Measurements from ENCODE around the gene LAMA5.

LAMA5 gene

DNA sequence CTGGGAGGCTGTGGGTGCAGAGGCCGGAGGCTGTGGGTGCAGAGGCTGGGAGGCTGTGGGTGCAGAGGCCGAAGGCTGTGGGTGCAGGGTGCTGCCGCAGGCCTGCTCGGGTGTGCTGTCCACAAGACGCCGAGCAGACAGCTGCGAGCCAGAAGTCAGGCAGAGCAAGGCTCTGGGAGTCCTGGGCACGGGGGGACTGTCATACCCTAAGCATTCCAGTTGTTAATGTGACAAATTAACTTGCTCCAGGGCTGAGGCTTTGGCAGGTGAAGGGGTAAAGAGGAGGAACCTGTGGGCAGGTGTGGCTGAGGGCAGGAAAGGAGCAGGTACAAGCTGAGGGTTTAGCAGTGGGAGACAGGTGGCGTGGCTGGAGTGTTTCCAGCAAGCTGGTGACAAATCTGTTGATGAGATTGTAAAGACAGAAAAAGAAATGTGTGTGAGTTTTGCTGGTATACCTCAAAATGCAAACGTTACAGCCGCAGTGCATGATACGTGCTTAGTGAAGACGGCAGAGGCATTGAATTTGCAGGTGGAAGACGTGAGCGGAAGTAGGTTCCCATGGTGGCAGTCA is 78.5 kb downstream of the LAMA5 start:
- Mint-ChIP-seq H3K4me3 (no peak overlapping the region), H3K27me3 (no peaks in the 10 kb centered on the region), H3K4me1 (peaks cover 22% of the 10 kb centered on the region), H3K36me3 (peaks cover 51% of the 10 kb centered on the region), H3K9me3 (no peaks in the 10 kb centered on the region), H3K27ac (no peak overlapping the region)
- no peak for ATAC-seq

DNA sequence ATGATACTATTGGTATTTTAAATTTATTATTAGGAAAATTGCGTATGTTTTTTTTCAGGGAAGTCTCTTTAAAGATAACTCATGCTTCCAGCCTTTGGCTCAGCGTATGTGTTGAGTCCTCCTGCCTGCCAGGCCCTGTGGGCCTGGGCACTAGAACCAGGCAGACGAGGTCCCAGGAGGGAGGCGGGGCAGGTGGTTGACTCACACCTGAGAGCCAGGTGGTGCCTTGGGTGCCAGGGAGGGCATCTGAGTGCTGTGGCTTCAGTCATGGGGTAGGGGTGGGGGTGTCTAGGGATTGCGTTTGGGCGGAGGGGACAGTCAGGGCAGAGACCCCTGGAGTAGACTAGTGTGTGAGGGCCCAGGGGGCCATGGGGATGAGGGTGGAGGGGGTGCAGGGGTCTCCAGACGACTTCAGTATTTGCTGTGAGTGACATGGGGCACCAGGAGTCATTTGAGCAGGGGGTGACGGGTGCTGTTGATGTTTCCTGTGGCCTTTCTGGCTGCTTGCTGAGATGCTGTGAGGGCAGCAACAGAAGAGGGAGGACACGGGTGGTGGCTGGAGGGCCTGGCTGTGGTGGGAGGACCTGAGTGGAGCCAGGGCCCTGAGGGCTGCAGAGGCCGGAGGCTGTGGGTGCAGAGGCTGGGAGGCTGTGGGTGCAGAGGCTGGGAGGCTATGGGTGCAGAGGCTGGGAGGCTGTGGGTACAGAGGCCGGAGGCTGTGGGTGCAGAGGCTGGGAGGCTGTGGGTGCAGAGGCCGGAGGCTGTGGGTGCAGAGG is 79.2 kb downstream of the LAMA5 start:
- H3K4me3 Mint-ChIP-seq = no peak overlapping the region
- peaks cover 18% of the 10 kb centered on the region for H3K4me1 Mint-ChIP-seq
- no peaks in the 10 kb centered on the region for H3K9me3 Mint-ChIP-seq
- no peak for ATAC-seq
- H3K27me3 Mint-ChIP-seq = no peaks in the 10 kb centered on the region
- H3K27ac Mint-ChIP-seq = no peak overlapping the region
- H3K36me3 Mint-ChIP-seq = peaks cover 56% of the 10 kb centered on the region

DNA sequence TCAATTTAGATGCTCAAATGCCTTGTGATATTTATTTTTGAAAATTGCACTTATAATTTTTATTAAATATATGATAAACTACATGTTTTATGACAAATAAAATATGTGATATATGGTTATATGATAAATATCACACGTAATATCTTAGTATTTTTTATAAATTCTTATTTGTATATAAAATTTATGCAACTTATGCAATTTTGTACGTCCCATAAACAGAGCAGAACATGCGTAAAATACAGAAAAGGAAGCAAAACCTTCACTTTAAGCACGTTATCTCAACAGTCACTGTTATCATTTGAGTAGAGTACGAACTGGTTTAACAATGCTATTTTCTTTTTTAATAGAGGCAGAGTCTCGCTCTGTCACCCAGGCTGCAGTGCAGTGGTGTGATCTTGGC is 80.0 kb downstream of the LAMA5 start:
- peaks cover 10% of the 10 kb centered on the region for H3K4me1 Mint-ChIP-seq
- peaks cover 54% of the 10 kb centered on the region for H3K36me3 Mint-ChIP-seq
- no peaks in the 10 kb centered on the region for H3K27me3 Mint-ChIP-seq
- no peaks in the 10 kb centered on the region for H3K9me3 Mint-ChIP-seq
- no peak for ATAC-seq
- no peak overlapping the region for H3K27ac Mint-ChIP-seq
- no peak overlapping the region for H3K4me3 Mint-ChIP-seq

DNA sequence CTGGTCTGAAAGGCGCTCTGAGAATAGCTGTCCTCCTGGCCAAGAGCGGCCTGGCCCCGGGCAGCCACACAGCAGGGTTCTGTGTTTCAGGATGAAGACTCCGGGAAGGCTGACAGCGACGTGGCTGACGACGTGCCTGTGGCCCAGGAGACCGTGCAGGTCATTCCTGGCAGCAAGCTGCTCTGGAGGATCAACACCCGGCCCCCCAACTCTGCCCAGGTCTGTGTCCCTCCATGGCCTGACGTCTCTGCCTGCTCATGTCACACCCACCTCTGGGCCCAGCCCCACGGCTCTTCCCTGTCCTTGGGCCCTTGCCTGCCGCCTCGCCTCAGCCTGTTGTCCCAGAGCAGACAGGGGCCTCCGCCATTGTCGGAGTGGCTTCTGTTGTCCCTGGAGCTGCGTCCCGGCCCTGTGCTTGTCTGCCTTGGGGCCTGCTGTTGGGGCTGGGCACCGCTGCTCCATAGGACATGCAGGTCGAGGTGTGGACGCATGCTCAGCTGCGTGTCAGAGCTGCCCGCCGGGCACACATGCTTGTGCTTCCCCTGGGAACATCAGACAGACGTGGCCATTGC is 80.5 kb downstream of the LAMA5 start:
- no peak overlapping the region for H3K4me3 Mint-ChIP-seq
- H3K4me1 Mint-ChIP-seq = peaks cover 4% of the 10 kb centered on the region
- peaks cover 53% of the 10 kb centered on the region for H3K36me3 Mint-ChIP-seq
- no peaks in the 10 kb centered on the region for H3K27me3 Mint-ChIP-seq
- no peak overlapping the region for H3K27ac Mint-ChIP-seq
- H3K9me3 Mint-ChIP-seq = no peaks in the 10 kb centered on the region
- no peak for ATAC-seq

DNA sequence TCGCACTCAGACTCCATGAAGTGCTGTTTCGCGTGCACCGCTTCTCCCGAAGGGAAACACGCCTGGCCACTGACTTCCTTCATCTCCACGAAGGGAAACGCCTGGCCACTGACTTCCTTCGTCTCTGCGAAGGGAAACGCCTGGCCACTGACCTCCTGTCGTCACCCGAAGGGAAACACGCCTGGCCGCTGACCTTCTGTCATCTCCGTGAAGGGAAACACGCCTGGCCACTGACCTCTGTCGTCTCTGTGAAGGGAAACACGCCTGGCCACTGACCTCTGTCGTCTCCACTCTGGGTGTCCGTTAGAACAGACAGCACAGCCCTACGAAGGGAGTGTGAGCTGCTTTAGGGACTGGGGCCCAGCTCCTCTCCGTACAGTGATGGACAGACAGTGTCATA is 81.4 kb downstream of the LAMA5 start:
- Mint-ChIP-seq H3K27ac (no peak overlapping the region), H3K4me1 (no peaks in the 10 kb centered on the region), H3K27me3 (no peaks in the 10 kb centered on the region), H3K9me3 (no peaks in the 10 kb centered on the region), H3K4me3 (no peak overlapping the region), H3K36me3 (peaks cover 53% of the 10 kb centered on the region)
- ATAC-seq = no peak

DNA sequence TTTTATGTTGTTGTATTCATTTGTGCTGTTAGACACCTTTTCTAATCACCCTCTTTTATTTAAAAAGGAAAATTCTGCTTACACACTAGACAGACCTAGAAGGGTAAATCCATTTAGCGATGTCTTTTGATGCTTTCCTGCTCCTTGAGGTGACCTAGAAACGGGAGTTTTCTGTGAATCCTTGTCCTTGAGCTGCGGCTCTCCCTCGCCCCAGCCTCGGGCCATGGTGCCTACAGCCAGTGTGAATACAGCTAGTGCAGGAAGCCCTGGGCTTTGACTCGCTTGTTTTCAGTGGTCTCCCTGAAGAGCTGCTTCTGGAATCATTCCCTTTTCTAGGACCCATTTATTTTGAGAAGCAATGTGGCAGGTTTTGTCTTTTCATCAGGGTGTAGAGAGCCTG is 82.0 kb downstream of the LAMA5 start:
- peaks cover 55% of the 10 kb centered on the region for H3K36me3 Mint-ChIP-seq
- no peaks in the 10 kb centered on the region for H3K9me3 Mint-ChIP-seq
- H3K27me3 Mint-ChIP-seq = no peaks in the 10 kb centered on the region
- no peak overlapping the region for H3K4me3 Mint-ChIP-seq
- no peak for ATAC-seq
- H3K4me1 Mint-ChIP-seq = no peaks in the 10 kb centered on the region
- H3K27ac Mint-ChIP-seq = no peak overlapping the region

DNA sequence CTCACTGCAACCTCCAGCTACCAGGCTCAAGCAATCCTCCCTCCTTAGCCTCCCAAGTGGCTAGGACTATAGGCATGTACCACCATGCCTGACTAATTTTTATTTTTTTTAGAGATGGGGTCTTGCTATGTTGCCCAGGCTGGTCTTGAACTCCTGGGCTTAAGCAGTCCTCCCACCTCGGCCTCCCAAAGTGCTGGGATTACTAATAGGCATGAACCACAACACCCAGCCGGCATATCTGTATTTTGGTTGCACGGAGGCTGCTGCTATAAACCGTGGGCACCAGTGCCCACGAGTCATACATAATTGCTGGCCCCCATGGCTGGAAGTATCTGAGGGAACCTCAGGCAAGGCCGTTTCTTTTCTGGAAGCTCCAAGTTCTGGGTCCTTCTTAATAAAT is 82.7 kb downstream of the LAMA5 start:
- ATAC-seq = no peak
- Mint-ChIP-seq H3K4me1 (no peaks in the 10 kb centered on the region), H3K9me3 (no peaks in the 10 kb centered on the region), H3K36me3 (peaks cover 62% of the 10 kb centered on the region), H3K4me3 (no peak overlapping the region), H3K27me3 (no peaks in the 10 kb centered on the region), H3K27ac (no peak overlapping the region)

DNA sequence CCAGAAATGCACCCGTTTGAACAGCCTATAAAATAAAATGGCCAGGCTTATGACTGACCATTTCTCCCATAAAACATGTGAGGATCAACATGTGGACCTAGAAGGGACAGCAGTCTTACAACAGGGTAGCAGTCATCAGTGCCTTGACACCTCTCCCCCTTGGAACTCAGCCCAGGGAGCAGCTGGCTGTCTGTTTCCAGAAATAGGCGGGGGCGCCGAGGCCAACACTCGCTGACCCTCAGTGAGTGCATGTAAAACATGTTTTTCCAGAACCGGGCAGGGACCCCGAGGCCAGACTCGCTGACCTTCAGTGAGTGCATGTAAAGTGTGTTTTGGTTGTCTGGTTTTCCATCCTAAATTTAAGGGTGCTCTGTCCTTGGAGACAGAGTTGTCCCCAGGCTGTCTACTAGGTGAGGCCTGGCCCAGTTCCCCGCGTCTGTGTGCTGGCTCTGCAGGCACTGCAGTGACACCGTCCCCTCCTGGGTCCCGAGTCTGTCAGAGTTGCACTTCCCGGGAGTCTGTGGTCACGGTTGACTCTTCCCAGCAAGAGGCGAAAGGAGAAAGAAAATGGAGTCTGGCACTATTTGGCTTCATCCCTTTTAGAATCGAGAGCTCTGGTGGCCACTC is 84.1 kb downstream of the LAMA5 start:
- no peak overlapping the region for H3K4me3 Mint-ChIP-seq
- H3K36me3 Mint-ChIP-seq = peaks cover 66% of the 10 kb centered on the region
- ATAC-seq = no peak
- H3K27me3 Mint-ChIP-seq = no peaks in the 10 kb centered on the region
- H3K4me1 Mint-ChIP-seq = no peaks in the 10 kb centered on the region
- no peak overlapping the region for H3K27ac Mint-ChIP-seq
- H3K9me3 Mint-ChIP-seq = no peaks in the 10 kb centered on the region

DNA sequence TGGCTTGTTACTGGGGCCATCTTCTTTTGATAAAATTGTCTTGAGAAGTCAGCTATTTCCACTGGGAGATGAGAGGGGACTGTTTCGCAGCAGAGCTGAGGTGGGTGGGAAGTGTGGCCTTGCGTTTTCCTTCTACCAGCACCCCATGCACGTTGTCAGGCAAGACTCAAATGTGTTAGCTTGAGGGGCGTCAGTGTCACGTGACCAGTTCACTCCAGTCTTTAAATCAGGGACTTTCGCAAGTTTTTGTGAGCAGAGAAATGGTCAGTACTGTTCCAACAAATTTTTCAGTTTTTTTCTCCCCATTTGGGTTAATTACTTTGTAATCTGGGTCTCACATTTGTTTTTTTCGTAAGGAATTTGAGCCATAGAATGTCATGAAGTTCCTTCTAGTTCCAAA is 85.0 kb downstream of the LAMA5 start:
- no peak overlapping the region for H3K4me3 Mint-ChIP-seq
- peaks cover 75% of the 10 kb centered on the region for H3K36me3 Mint-ChIP-seq
- ATAC-seq = no peak
- H3K27ac Mint-ChIP-seq = no peak overlapping the region
- H3K4me1 Mint-ChIP-seq = no peaks in the 10 kb centered on the region
- H3K27me3 Mint-ChIP-seq = no peaks in the 10 kb centered on the region
- no peaks in the 10 kb centered on the region for H3K9me3 Mint-ChIP-seq

DNA sequence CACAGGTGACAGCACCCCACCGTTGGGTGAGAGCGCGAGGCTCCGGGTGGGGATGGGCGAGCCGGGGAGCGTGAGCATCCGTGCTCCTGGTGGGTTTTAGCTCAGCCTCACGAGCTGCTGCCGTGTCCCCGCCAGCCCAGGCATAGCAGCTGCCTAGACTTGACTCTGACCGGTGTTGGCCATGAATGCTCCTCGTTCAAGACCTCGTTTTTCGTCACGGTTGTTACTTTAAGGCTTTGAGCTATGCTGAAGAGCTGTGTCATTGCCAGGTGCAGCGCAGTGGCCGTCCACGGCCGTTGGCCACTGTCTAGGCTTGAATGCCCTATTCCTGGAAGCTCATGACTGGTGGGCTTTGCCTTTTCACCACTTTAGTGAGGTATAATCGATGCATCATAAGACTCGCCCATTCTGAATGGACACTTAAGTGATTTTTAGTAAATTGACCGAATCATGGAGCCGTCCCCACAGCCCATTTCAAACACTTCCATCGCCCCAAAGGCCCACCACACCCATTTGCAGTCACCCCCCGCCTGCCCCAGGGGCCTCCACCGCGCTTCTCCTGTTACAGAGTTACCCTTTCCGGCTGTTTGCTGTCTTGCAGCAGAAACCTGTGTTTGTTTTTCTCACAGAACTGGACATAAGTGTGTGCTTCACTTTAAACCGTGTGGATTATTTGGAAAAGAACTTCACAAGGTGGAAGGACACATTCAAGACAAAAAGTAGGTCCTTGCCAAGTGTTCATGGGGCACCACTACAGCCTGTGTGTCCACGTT is 85.8 kb downstream of the LAMA5 start:
- H3K36me3 Mint-ChIP-seq = peaks cover 72% of the 10 kb centered on the region

DNA sequence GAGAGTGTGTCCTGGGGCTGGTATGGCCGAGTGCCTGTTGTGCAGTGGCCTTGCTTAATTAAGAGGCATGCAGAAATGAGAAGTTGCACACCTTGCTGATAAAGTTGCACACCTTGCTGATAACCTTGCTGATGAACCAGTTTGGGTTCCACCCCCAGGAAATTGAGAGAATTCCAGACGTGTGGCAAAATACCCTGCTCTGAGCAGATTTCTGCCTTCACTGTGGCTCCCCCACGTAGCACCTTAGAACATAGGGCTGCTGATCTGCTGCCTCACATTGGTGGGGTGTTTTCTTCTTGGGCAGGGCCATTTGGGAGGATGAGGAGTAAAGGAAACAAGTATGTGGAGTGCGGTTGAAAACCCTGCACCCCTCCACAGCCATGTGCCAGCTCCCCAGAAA is 86.8 kb downstream of the LAMA5 start:
- ATAC-seq = no peak
- Mint-ChIP-seq H3K27me3 (no peaks in the 10 kb centered on the region), H3K4me1 (peaks cover 4% of the 10 kb centered on the region), H3K36me3 (peaks cover 71% of the 10 kb centered on the region), H3K4me3 (no peak overlapping the region), H3K27ac (no peak overlapping the region), H3K9me3 (no peaks in the 10 kb centered on the region)

More for the DNA sequence above, 85.8 kb downstream of the LAMA5 start:
- H3K4me3 Mint-ChIP-seq = no peak overlapping the region
- no peak overlapping the region for H3K27ac Mint-ChIP-seq
- no peak for ATAC-seq
- no peaks in the 10 kb centered on the region for H3K27me3 Mint-ChIP-seq
- H3K4me1 Mint-ChIP-seq = no peaks in the 10 kb centered on the region
- no peaks in the 10 kb centered on the region for H3K9me3 Mint-ChIP-seq

DNA sequence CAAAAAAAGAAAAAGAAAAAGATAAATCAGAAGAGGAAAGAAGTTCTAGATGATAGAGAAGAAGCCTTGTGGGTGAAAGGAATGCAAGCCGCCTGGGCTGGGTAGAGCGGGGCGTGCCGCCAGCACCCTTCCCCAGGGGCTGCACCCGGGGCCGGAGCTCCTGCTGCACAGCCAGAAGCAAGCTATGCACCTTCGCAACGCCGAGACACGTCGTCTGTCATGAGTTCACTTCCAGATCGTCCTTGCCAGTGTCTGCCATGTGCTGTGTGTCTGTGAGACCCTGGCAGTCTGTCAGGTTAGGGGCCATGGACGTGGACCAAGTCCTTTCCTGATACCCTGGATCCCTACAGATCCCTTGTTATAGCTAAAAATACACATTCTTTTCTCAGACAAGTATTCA is 89.9 kb downstream of the LAMA5 start:
- no peak overlapping the region for H3K27ac Mint-ChIP-seq
- peaks cover 75% of the 10 kb centered on the region for H3K36me3 Mint-ChIP-seq
- no peaks in the 10 kb centered on the region for H3K27me3 Mint-ChIP-seq
- ATAC-seq = no peak
- H3K9me3 Mint-ChIP-seq = no peaks in the 10 kb centered on the region
- no peak overlapping the region for H3K4me3 Mint-ChIP-seq
- peaks cover 20% of the 10 kb centered on the region for H3K4me1 Mint-ChIP-seq

DNA sequence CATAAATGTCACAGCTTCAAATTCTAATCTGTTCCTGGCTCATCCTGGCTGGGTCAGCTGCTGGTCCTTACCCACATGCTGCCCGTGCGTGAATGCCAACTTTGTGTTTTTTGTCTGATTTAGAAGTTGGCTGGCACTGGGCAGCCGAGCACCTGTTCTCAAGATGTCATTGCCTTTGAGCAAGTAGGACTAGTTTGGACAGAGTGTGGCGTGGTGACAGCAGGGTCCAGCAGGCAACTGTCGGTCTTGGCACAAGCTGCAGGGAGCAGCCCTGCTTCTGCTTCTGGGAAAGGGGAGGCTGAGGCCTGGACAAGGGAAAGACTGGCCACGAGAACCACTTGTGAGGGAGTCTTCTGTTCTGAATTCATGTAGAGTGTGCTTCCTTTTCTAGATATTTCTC is 90.7 kb downstream of the LAMA5 start:
- no peaks in the 10 kb centered on the region for H3K27me3 Mint-ChIP-seq
- no peaks in the 10 kb centered on the region for H3K9me3 Mint-ChIP-seq
- no peak for ATAC-seq
- H3K36me3 Mint-ChIP-seq = peaks cover 75% of the 10 kb centered on the region
- H3K27ac Mint-ChIP-seq = no peak overlapping the region
- H3K4me3 Mint-ChIP-seq = no peak overlapping the region
- peaks cover 20% of the 10 kb centered on the region for H3K4me1 Mint-ChIP-seq

DNA sequence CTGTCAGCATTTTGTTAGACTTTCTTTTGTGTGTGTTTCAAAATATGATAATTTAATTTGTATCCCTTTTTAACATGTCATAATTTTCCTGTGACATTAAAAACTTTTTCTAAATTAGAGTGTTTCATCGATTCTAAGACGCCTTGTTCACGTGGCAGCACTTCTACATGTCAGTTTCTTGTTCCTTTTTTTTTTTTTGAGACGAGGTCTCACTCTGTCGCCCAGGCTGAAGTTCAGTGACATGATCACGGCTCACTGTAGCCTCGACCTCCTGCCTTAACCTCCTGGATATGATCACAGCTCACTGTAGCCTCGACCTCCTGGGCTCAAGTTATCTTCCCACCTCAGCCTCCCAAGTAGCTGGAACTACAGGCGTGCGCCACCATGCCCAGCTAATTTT is 91.9 kb downstream of the LAMA5 start:
- Mint-ChIP-seq H3K4me1 (peaks cover 20% of the 10 kb centered on the region), H3K27ac (peak overlapping the region; percentile 54), H3K4me3 (no peak overlapping the region), H3K27me3 (no peaks in the 10 kb centered on the region), H3K36me3 (peaks cover 73% of the 10 kb centered on the region), H3K9me3 (no peaks in the 10 kb centered on the region)
- ATAC-seq = peak; percentile 43

DNA sequence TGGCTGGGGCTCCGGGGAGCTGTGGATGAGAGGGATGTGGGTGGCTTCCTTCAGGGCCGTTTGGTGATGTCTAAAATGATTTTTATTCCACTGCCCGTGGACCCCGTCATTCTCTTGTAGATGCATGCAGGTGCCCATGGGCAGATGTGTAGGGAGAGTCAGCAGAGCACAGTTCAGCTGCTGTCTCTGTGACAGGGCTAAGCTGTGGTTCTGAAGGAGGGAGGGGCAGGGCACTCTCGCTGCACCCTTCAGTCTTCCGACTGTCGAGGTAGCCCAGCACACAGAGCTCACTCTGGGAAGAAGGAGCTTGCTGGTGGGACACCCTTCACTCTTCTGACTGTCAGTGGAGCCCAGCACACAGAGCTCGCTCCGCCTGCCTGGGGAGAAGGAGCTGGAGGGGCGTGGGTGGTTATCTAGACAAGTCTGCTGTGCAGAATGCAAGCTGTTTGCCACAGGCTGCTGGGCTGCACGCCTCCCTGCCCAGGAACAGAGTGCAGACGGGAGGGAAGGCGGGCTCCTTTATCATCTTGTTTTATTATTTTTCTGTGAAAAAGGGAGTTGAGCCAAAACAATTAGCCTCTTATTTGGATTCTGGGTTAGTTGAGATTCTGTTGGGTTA is 92.7 kb downstream of the LAMA5 start:
- peak; percentile 82 for ATAC-seq
- Mint-ChIP-seq H3K4me3 (peak overlapping the region; percentile 39), H3K27me3 (no peaks in the 10 kb centered on the region), H3K27ac (peak overlapping the region; percentile 54), H3K36me3 (peaks cover 70% of the 10 kb centered on the region), H3K9me3 (no peaks in the 10 kb centered on the region), H3K4me1 (peaks cover 20% of the 10 kb centered on the region)
